ENCODE data around the gene FAM124A.
A peak's percentile ranks its signal among the peaks of the same experiment; 100 is the strongest.

FAM124A gene

DNA sequence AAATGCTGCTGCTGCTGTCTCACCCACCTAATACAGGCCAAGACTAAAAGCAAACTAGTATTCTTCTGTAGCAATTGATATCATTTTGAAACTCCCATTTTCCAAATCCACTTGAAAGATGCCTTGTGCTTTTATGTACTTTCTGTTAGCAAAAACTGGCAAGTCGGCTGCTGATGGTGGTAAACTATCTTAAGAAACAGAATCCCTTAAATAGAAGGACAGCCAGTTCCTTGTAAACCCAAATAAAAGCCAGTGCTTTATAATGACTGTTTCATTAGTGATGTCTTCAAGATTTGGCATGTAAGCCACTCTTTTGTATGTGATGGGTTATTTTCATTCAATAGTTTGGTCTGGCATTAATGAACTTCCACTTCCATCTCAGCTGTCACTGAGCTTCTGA, 5.2 kb downstream of the FAM124A start:
- no peak overlapping the region for H3K4me3 ChIP-seq (ENCODE audit: low read length)
- DNase-seq (ENCODE audit: low read depth), result no peak
- TF ChIP-seq CTCF (conservative IDR thresholded peaks at IDR 0.05; ENCODE audit: low read length), result no peak

DNA sequence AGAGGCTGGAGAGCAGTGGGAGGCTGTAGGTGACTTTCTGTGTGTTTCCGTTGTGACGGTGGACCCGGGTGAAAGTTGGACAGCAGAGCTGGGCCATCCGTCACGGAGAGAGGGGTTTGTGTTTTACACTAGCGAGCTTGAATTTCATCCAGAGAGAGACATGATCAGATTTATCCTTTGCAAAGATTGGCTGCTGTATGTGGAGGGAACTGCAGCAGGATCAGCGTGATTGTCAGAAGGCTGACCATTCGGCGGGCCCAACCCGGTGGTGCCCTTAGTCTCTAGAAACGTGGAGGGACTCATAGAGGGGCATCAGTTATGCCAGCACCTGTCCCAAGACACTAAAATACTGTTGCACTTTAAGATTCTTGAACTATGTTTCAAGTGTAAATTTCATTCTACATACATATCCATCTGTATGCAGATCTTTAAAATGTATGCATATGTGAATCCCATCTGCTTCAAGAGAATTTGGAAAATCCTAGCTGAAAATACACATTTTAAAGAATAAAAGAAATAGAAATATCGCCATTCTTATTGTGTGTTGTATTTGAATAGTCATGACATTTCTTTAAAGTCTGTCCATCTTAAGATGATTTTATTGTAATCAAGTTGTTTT, 7.0 kb downstream of the FAM124A start:
- H3K4me3 ChIP-seq (ENCODE audit: low read length), result no peak overlapping the region
- TF ChIP-seq CTCF (conservative IDR thresholded peaks at IDR 0.05; ENCODE audit: low read length), result no peak
- no peak for DNase-seq (ENCODE audit: low read depth)

GRCh38 chr13:51229731-51230130, 7.5 kb downstream of the FAM124A start:
- no peak for DNase-seq (ENCODE audit: low read depth)
- no peak for TF ChIP-seq CTCF (conservative IDR thresholded peaks at IDR 0.05; ENCODE audit: low read length)
- H3K4me3 ChIP-seq (ENCODE audit: low read length), result no peak overlapping the region

DNA sequence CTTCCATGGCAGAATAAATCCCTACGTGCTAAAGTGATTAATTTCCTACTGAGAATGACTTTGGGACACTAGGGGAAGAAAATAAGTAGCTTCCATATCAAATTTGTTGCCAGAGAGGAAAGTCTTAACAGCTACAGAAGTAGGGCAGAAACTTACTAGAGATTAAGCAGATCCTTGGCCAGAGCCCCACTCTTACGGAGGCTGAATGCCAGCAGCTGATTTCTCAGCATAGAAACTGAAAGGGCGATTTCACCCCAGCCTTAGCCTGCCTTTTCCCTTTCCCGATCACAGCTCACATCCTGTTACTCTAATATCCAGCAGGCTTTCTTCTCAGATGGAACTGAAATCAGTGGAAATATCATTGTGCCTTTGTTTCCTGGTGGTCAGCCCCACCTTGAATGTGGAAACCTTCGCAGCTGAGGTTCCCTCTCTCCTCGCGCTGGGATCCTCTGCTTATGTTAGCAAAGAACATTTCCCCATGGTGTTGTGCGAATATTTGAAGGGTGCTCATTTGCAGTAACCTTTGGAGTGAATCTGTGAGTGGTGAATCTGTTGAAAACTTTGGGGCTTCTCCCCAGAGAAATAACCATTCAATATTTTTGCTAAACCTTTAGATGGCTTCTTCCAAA, 8.4 kb downstream of the FAM124A start:
- peak; percentile 32 for DNase-seq (ENCODE audit: low read depth)
- no peak for TF ChIP-seq CTCF (conservative IDR thresholded peaks at IDR 0.05; ENCODE audit: low read length)
- no peak overlapping the region; the same call in 1 of the 2 replicates for H3K4me3 ChIP-seq (ENCODE audit: low read length)

- no peak for TF ChIP-seq CTCF (conservative IDR thresholded peaks at IDR 0.05; ENCODE audit: low read length)
- DNase-seq (ENCODE audit: low read depth), result no peak
- no peak overlapping the region for H3K4me3 ChIP-seq (ENCODE audit: low read length)
Measured at GRCh38 chr13:51231456-51231855, 9.3 kb downstream of the FAM124A start.

DNA sequence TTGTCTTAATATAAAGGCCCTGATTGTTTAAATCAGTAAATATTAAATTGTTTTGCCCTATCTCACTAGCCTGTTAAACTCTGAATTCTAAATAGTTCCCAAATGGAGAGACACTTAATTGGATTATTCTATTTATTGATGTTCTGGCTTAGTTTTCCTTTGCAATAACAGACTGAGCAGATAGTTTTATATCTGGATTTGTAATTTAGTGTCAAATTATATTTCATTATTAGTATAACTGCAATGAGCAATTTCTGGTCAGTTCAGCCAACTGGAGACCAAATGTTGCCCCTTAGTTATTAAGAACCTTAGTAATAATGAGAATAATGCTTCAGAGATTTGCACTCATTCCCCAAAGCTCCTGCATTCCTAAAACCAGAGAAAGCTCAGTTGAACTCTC, 10.1 kb downstream of the FAM124A start:
- no peak for DNase-seq (ENCODE audit: low read depth)
- H3K4me3 ChIP-seq (ENCODE audit: low read length), result no peak overlapping the region
- no peak for TF ChIP-seq CTCF (conservative IDR thresholded peaks at IDR 0.05; ENCODE audit: low read length)

DNA sequence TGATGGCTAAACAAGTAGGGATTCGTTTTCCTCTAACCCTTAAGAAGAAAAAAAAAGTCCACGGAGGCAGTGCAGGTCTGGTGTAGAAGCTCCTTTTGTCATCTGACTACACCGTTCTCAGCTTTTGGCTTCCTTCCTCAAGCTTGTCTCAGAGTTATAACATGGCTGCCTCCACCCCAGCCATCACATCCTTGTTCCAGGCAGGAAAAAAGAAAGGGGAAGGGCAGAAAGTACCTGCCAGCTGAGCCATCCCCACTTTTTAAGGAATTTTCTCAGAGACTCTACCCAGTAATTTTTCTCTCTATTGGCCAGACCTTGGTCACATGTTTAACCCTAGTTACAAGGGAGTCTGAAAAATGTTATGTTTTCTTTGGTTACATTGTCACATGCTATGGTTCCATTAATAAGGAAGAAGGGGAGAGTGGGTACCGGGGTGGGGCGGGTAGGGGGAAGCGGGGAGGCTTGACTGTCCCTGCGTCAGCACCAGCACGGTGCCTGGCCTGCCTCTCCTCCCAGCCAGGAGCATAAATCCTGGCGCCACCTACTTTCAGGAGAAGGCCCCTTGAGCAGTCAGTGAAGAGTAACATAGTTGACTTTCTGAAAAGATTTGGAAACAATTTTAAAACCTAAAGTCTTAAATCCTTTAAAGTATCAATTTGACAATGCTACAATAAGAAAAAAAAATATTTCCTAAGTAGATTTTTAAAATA, 11.1 kb downstream of the FAM124A start:
- TF ChIP-seq CTCF (conservative IDR thresholded peaks at IDR 0.05; ENCODE audit: low read length), result no peak
- no peak overlapping the region for H3K4me3 ChIP-seq (ENCODE audit: low read length)
- no peak for DNase-seq (ENCODE audit: low read depth)

Data from AG10803 (cell line).